ENCODE results near the gene ENKD1.

GRCh38 chr16:67668495-67669157 is 2.1 kb upstream of the ENKD1 start:
- TF ChIP-seq SMAD3 (CRISPR knock-in tag; IDR thresholded peaks at IDR 0.05; ENCODE audit: borderline replicate concordance) (no peak), CTCF (IDR thresholded peaks at IDR 0.05) (no peak), JUN (CRISPR knock-in tag; IDR thresholded peaks at IDR 0.05) (no peak)
- TF ChIP-seq, protein P1, sequence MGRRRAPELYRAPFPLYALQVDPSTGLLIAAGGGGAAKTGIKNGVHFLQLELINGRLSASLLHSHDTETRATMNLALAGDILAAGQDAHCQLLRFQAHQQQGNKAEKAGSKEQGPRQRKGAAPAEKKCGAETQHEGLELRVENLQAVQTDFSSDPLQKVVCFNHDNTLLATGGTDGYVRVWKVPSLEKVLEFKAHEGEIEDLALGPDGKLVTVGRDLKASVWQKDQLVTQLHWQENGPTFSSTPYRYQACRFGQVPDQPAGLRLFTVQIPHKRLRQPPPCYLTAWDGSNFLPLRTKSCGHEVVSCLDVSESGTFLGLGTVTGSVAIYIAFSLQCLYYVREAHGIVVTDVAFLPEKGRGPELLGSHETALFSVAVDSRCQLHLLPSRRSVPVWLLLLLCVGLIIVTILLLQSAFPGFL (CRISPR knock-in tag; IDR thresholded peaks at IDR 0.05; ENCODE audit: borderline replicate concordance) = no peak
- TF ChIP-seq, protein P2, sequence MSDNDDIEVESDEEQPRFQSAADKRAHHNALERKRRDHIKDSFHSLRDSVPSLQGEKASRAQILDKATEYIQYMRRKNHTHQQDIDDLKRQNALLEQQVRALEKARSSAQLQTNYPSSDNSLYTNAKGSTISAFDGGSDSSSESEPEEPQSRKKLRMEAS (CRISPR knock-in tag; IDR thresholded peaks at IDR 0.05) = no peak

All from WTC11 (cell line).